Stimulated activated naive CD8-positive, alpha-beta T cell treated with anti-CD3 and anti-CD28 coated beads, Interleukin-15, amount 100 ng/mL, for 72 hours (primary cell): Measurements from ENCODE around the gene TMCC1.
A peak's percentile ranks its signal among the peaks of the same experiment; 100 is the strongest.
"Not testable (repeated sequence)": the region's sequence is repeated elsewhere in the genome, so short reads cannot be mapped to it uniquely, and the experiment has no call there.

Experiments used
- ATAC-seq: fragments of 150-1000 bp; cut with Tn5 transposase; 2 replicates; pipeline ENCODE4 v1.10.0; 2021; ENCODE audit warnings: mild to moderate bottlenecking, moderate library complexity
- DNase-seq, 2 donors: peaks; one replicate each; pipeline ENCODE4 v3.0.0; 2021 to 2022
- H3K27ac Mint-ChIP-seq, 2 donors: one replicate each; pipeline ENCODE4 v1.8.0; 2022; ENCODE audit warnings: mild to moderate bottlenecking in 2 of 2, mixed read lengths in 2 of 2, moderate library complexity in 2 of 2
- H3K27me3 Mint-ChIP-seq: one replicate; pipeline ENCODE4 v1.8.0; 2022; ENCODE audit warnings: mixed read lengths
- H3K4me1 Mint-ChIP-seq: one replicate; pipeline ENCODE4 v1.8.0; 2022; ENCODE audit warnings: mild to moderate bottlenecking, mixed read lengths
- H3K4me3 Mint-ChIP-seq, 2 donors: one replicate each; pipeline ENCODE4 v1.8.0; 2022; ENCODE audit warnings: mild to moderate bottlenecking in 2 of 2, mixed read lengths in 2 of 2, moderate library complexity in 1 of 2
- H3K9me3 Mint-ChIP-seq, 2 donors: one replicate each; pipeline ENCODE4 v1.8.0; 2022; ENCODE audit warnings: mixed read lengths in 2 of 2

TMCC1 gene

DNA sequence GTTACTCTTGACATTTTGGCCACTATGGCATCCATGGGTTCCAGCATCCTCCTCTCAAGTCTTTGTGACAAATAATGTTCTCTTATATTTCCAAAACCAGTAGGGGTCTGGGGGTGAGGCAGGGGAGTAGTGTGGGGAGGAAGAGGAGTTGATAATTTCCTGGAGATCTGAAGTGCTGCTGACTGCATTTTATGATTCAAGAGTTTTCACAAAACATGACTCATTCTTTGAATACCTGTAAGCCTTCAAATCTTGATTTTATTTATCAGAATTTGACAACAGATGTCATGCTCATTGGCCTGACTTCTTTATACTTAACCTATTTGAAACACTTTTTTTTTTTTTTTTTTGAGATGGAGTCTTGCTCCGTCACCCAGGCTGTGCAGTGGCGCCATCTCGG lies 188.2 kb downstream of the TMCC1 start:
- peaks cover 14% of the 10 kb centered on the region for H3K4me1 Mint-ChIP-seq
- no peaks in the 10 kb centered on the region for H3K9me3 Mint-ChIP-seq
- H3K27me3 Mint-ChIP-seq = no peaks in the 10 kb centered on the region
- ATAC-seq (no peak), DNase-seq (no peak)
- H3K27ac Mint-ChIP-seq = peak overlapping the region in 1 of 2 donors; percentile 34
- H3K4me3 Mint-ChIP-seq = no peak overlapping the region

DNA sequence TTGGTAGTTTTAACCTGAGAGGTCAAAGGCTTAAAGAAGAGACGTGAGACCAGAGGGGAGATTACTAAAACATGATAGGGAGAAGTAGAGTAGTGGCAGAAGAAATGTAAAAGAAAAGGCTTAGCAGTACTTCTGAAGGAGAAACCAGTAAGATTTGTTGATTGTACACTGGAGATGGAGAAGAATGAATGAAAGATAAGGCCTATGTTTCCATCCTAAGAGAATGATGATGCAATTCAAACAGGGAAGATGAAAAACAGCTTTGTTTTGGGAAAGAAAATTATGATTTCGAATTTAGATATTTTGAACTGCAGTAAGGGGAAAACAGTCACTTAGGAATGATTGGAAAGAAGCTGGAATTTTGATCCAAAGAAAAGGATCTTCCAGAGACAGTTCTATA lies 189.6 kb downstream of the TMCC1 start:
- Mint-ChIP-seq H3K4me1 (peaks cover 14% of the 10 kb centered on the region), H3K9me3 (no peaks in the 10 kb centered on the region), H3K27ac (peak overlapping the region in 1 of 2 donors; percentile 2), H3K27me3 (no peaks in the 10 kb centered on the region), H3K4me3 (no peak overlapping the region)
- DNase-seq (no peak), ATAC-seq (no peak)

DNA sequence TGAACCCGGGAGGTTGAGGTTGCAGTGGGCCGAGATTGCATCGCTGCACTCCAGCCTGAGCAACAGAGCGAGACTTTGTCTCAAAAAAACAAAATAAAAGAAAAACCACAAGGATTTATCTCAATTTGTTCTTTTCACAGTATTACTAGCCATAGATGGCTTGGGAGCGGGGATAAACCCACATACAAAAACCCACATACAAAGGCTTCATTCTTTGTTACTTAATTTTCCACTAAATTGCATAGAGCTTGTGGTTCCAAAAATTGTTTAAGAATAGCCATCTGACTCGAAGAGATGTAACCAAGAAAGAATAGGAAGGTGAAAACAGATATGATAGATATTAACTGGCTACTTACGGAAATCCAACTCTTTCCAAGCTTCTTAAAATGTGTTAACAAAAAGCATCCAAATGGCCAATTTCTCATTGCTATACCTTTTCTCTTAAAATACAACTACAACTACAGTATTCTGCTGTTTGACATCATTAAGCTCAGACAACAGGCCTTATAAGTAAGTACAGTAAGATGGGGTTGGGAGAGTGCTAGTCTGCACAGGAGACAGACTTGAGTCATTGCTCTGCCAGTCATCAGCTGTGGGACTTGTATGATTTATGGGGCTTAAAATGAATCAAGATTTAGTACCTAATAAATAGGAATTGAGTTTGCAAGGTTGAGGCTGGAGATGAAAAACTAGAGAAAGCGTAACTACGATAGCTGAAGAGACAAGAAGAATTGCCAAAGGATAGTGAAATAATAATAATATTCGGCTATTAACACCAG lies 190.4 kb downstream of the TMCC1 start:
- no peak overlapping the region for H3K4me3 Mint-ChIP-seq
- no peak for ATAC-seq
- no peak for DNase-seq
- H3K27me3 Mint-ChIP-seq = no peaks in the 10 kb centered on the region
- no peak overlapping the region for H3K27ac Mint-ChIP-seq
- H3K9me3 Mint-ChIP-seq = peaks cover 1% of the 10 kb centered on the region in 2 donors
- peaks cover 14% of the 10 kb centered on the region for H3K4me1 Mint-ChIP-seq

DNA sequence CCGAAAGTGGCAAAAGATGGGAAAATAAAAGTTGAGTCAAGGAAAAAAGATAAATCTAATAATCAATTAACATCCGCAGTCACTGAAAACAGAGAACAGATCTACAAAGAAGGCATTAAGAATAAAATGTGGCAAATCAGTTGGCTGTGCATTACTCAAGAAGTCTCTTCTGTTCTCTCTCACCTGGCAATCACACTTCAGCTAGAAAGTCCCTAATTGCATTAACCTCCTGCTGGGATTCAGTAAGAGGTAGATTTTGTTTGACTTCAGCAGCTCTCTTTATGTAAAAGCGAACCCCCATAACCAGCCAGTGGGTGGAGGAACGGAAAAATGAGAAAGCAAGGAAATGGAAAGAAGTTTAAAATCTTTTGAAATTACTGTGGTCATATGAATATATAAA lies 192.3 kb downstream of the TMCC1 start:
- Mint-ChIP-seq H3K27ac (no peak overlapping the region), H3K9me3 (peaks cover 8 to 19% of the 10 kb centered on the region in 2 donors), H3K4me3 (no peak overlapping the region), H3K4me1 (peaks cover 14% of the 10 kb centered on the region), H3K27me3 (no peaks in the 10 kb centered on the region)
- DNase-seq = no peak
- ATAC-seq = no peak

DNA sequence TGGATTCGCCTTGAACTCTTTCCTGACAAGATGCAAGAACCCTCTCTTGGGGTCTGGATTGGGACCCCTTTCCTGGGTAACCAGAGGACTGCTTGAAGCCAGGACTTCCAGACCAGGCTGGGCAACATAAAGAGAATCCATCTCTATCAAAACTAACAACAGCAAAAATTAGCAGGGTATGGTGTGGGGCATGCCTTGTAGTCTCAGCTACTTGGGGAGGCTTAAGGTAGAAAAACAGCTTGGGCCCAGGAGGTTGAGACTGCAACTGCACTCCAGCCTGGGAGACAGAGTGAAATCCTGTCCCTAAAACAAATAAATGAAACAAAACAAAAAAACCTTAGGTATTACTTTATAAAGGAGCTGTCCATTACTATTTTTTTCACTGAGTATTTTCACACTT lies 193.9 kb downstream of the TMCC1 start:
- ATAC-seq (no peak), DNase-seq (no peak)
- Mint-ChIP-seq H3K4me1 (peaks cover 8% of the 10 kb centered on the region), H3K27me3 (no peaks in the 10 kb centered on the region), H3K4me3 (no peak overlapping the region), H3K9me3 (peaks cover 17 to 32% of the 10 kb centered on the region in 2 donors), H3K27ac (no peak overlapping the region)

DNA sequence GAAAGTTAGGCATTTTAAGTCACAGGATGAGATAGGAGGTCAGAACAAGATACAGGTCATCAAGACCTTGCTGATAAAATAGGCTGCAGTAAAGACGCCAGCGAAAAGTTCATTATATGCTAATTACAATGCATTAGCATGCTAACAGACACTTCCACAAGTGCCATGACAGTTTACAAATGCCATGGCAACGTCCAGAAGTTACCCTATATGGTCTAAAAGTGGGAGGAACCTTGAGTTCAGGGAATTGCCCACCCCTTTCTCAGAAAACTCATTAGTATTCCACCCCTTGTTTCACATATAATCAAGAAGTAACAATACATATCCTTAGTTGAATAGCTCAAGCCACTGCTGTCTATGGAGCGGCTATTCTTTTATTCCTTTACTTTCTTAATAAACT lies 194.3 kb downstream of the TMCC1 start:
- ATAC-seq (no peak), DNase-seq (no peak)
- Mint-ChIP-seq H3K4me3 (no peak overlapping the region), H3K4me1 (peaks cover 8% of the 10 kb centered on the region), H3K9me3 (peaks cover 17 to 32% of the 10 kb centered on the region in 2 donors), H3K27me3 (no peaks in the 10 kb centered on the region), H3K27ac (no peak overlapping the region)

DNA sequence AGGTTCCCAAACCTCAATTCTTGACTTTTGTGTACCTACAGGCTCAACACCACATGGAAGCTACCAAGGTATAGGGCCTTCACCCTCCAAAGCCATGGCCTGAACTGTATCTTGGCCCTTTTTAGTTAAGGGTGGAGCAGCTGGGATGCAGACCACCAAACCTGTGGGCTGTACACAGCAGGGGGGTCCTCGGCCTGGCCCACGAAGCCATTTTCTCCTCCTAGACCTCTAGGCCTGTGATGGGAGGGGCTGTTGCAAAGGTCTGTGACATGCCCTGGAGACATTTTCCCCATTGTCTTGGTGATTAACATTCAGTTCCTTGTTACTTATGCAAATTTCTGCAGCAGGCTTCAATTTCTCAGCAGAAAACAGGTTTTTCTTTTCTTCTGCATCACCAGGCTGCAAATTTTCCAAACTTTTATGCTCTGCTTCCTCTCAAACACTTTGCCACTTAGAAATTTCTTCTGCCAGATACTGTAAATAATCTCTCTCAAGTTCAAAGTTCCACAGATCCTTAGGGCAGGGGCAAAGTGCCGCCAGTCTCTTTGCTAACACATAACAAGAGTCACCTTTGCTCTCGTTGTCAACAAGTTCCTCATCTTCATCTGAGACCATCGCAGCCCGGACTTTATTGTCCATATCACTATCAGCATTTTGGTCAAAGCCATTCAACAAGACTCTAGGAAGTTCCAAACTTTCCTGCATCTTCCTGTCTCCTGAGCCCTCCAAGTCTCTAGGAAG lies 196.1 kb downstream of the TMCC1 start:
- ATAC-seq (no peak), DNase-seq (no peak)
- no peak overlapping the region for H3K4me3 Mint-ChIP-seq
- peaks cover 8% of the 10 kb centered on the region for H3K4me1 Mint-ChIP-seq
- peaks cover 17 to 32% of the 10 kb centered on the region in 2 donors for H3K9me3 Mint-ChIP-seq
- H3K27me3 Mint-ChIP-seq = no peaks in the 10 kb centered on the region
- no peak overlapping the region for H3K27ac Mint-ChIP-seq

DNA sequence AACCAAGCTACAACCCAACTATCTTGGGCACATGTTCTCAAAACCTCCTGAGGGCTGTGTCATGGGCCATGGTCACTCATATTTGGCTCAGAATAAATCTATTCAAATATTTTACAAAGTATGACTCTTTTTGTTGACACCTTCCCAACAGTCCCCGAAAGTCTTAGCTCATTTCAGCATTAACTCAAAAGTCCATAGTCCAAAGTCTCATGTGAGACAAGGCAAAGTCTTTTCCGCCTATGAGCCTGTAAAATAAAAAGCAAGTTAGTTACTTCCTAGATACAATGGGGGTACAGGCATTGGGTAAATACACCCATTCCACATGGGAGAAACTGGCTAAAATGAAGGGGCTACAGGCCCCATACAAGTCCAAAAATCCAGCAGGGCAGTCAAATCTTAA lies 197.1 kb downstream of the TMCC1 start:
- H3K9me3 Mint-ChIP-seq = peaks cover 17 to 32% of the 10 kb centered on the region in 2 donors
- H3K4me1 Mint-ChIP-seq, H3K27ac Mint-ChIP-seq, H3K4me3 Mint-ChIP-seq, ATAC-seq, H3K27me3 Mint-ChIP-seq, DNase-seq: not testable (repeated sequence)

DNA sequence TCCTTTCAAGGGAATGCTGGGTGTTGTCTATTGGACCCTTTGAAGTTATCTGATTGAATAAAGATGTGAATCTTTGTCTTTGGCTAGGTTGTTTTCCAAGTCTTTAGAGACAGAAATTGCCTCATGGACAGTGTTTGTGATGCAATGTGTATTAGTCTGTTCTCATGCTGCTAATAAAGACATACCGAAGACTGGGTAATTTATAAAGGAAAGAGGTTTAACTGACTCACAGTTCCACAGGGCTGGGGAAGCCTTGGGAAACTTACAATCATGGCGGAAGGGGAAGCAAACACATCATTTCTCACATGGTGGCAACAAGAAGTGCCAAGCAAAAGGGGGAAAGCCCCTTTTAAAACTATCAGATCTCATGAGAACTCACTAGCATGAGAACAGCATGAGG lies 198.3 kb downstream of the TMCC1 start:
- Mint-ChIP-seq H3K27me3 (no peaks in the 10 kb centered on the region), H3K9me3 (peaks cover 17 to 32% of the 10 kb centered on the region in 2 donors), H3K4me1 (peaks cover 4% of the 10 kb centered on the region), H3K4me3 (no peak overlapping the region), H3K27ac (no peak overlapping the region)
- ATAC-seq = no peak
- DNase-seq = no peak

DNA sequence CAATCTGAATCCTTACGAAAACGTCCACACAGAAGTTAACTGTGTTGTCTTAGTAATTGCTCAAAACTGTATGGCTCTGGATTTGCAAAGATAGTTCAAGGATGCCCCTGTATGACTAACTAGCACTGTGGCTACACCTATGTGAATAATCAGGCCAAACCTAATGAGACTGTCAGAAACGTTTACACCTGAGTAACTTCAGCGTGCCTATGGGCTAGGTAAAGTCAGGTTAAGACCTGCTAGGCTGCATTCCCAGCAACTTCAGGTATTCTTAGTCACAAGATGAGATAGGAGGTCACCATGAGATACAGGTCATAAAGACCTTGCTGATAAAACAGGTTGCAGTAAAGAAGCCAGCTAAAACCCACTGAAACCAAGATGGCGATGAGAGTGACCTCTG lies 199.3 kb downstream of the TMCC1 start:
- Mint-ChIP-seq H3K4me1 (peaks cover 5% of the 10 kb centered on the region), H3K27ac (no peak overlapping the region), H3K4me3 (no peak overlapping the region), H3K9me3 (peaks cover 17 to 32% of the 10 kb centered on the region in 2 donors), H3K27me3 (no peaks in the 10 kb centered on the region)
- ATAC-seq = no peak
- DNase-seq = no peak

DNA sequence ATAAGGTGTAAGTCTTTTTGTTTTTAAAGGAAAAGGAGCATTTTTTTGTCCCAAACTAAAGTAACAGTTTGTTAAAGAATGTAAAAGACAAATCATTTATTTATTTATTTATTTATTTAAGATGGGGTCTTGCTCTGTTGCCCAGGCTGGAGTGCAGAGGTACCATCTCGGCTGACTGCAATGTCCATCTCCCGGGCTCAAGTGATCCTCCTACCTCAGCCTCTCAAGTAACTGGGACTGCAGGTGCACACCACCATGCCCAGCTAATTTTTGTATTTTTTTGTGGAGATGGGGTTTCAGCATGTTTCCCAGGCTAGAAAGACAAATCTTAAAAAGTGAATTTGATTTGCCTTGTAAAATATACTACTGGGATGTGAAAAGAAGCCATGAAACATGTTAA lies 200.8 kb downstream of the TMCC1 start:
- H3K4me1 Mint-ChIP-seq = peaks cover 5% of the 10 kb centered on the region
- ATAC-seq = no peak
- H3K9me3 Mint-ChIP-seq = peaks cover 12 to 26% of the 10 kb centered on the region in 2 donors
- H3K4me3 Mint-ChIP-seq = no peak overlapping the region
- H3K27ac Mint-ChIP-seq = no peak overlapping the region
- H3K27me3 Mint-ChIP-seq = no peaks in the 10 kb centered on the region
- DNase-seq = no peak

DNA sequence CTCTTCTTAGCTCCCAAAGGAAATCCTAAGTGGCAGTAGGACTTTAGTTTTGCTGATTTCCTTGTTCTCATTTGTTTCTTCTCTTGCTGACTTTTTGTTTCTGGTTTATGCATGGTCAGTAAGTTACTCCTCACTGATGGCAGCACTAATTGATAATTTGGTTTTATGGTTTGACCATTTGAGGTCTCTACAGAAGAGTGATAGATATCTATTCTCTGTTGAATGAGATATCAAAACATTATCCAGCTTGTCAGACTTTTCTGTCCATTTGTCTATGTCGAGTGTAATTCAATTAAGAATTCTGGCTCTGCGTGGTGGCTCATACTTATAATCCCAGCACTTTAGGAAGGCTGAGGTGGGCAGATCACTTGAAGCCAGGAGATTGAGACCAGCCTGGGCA lies 202.5 kb downstream of the TMCC1 start:
- no peaks in the 10 kb centered on the region for H3K27me3 Mint-ChIP-seq
- H3K4me3 Mint-ChIP-seq = no peak overlapping the region

DNA sequence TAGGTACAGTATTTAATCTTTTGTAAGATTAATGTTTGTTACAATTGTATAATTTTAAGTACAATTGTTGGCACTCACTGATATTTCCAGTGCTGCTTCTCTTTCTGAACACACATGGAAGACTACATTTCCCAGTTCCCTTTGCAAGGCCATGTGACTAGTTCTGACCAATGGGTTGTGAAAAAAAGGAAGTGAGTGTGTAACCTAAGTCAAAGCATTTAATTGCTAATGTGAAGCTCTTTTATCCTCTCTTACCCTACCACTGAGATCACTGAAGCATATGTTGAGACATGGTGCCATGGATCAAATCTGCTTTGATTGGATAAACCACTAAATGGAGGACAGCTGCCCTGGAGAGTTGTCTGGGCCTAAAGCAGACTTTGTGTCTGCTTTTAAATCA lies 203.1 kb downstream of the TMCC1 start:
- peaks cover 5% of the 10 kb centered on the region for H3K4me1 Mint-ChIP-seq
- H3K27ac Mint-ChIP-seq = no peak overlapping the region
- no peaks in the 10 kb centered on the region for H3K27me3 Mint-ChIP-seq
- DNase-seq (no peak), ATAC-seq (peak; percentile 67)
- H3K9me3 Mint-ChIP-seq = peaks cover 5 to 9% of the 10 kb centered on the region in 2 donors
- no peak overlapping the region for H3K4me3 Mint-ChIP-seq

More for the DNA sequence above, 202.5 kb downstream of the TMCC1 start:
- ATAC-seq (no peak), DNase-seq (no peak)
- Mint-ChIP-seq H3K27ac (no peak overlapping the region), H3K9me3 (peaks cover 9 to 11% of the 10 kb centered on the region in 2 donors), H3K4me1 (peaks cover 5% of the 10 kb centered on the region)

DNA sequence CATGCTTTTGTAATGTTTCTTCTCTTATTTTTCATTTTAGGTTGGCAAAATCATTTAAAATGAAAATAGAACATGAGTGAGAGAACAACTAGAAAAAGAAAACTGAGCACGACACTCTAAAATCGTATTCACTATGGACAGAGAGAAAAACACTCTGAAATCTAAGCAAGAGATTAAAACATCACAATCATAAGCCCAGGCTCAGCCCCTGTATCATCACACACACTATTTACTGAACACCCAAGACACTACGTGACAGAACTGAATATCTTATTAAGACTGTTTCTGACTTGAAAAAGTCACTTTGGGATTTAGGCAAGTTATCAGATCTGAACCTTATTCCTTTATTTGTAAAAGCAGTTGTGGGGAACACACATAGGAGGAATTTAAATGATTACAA lies 204.5 kb downstream of the TMCC1 start:
- Mint-ChIP-seq H3K27me3 (no peaks in the 10 kb centered on the region), H3K27ac (no peak overlapping the region), H3K4me3 (no peak overlapping the region), H3K9me3 (no peaks in the 10 kb centered on the region), H3K4me1 (peaks cover 5% of the 10 kb centered on the region)
- DNase-seq = no peak
- no peak for ATAC-seq

DNA sequence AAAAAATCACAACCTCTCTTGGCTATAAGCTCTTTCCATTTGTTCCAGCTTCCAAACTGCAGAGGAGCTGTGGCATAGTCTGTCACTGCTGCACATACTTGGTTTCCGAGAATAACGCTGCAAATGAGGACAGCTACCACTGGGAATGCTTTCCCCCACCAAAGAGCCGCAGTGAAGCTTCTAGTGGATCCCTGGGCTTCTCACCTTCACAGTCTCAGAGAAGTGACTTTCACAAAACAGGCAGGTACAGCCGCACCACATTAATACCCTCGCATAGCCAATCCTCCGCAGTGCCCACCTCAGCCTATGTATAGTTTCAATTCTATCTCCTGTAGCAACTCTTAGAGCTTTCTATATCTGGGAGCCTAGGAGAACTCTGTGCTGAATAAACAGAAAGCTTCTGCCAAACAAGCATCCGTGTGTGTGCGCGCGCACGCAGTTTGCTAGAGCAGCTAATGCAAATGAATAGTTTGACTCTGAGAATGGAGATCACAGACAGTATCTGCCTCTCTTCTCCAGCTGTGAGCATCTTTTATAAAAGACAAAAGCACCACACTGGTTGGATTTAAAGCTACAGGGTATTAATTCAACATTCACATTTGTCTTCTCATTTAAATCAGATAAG lies 205.1 kb downstream of the TMCC1 start:
- Mint-ChIP-seq H3K27ac (no peak overlapping the region), H3K4me1 (peaks cover 5% of the 10 kb centered on the region), H3K4me3 (no peak overlapping the region), H3K9me3 (no peaks in the 10 kb centered on the region), H3K27me3 (no peaks in the 10 kb centered on the region)
- ATAC-seq (no peak), DNase-seq (no peak)

DNA sequence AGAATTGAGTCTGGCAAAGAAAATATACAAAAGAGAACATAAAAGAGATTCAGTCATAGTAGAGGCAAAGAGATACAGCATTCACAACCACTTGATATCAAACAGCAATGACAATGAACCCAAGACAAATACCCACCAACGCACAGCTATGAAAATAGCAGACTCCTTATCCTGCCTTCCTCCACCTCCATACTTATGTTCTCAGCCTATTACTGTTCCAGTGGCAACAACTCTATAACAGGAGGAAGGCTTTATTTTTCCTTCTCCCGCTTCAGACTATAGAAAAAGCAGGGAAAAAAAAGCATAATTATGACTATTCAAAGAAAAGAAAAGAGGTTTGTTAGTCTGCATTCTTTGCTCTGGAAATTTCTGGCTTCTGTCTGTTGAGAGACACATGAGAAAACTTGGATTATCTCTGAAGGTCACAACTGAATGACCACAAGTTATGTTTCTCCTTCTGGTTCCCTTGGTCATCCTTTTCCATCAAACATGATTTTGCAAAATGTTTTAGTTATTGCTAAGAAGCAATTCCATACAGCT lies 205.9 kb downstream of the TMCC1 start:
- DNase-seq = no peak
- H3K9me3 Mint-ChIP-seq = no peaks in the 10 kb centered on the region
- H3K27ac Mint-ChIP-seq = no peak overlapping the region
- no peak for ATAC-seq
- H3K4me1 Mint-ChIP-seq = peaks cover 5% of the 10 kb centered on the region
- H3K4me3 Mint-ChIP-seq = no peak overlapping the region
- no peaks in the 10 kb centered on the region for H3K27me3 Mint-ChIP-seq
